ENCODE measurements around the gene TEX22. TPM values are rescaled to one million over a fixed set of nuclear protein-coding genes. Genes with fewer than 3 reads are reported as not detected.

Gene TEX22
- total RNA-seq, 2 experiments from 2014 or later: 0.99 to 2.4 TPM

- POLR2A ChIA-PET: no interaction called here
- CTCF ChIA-PET: no interaction called here
Observed at GRCh38 chr14:105425823-105426247, 27.5 kb downstream of the TEX22 start.

DNA sequence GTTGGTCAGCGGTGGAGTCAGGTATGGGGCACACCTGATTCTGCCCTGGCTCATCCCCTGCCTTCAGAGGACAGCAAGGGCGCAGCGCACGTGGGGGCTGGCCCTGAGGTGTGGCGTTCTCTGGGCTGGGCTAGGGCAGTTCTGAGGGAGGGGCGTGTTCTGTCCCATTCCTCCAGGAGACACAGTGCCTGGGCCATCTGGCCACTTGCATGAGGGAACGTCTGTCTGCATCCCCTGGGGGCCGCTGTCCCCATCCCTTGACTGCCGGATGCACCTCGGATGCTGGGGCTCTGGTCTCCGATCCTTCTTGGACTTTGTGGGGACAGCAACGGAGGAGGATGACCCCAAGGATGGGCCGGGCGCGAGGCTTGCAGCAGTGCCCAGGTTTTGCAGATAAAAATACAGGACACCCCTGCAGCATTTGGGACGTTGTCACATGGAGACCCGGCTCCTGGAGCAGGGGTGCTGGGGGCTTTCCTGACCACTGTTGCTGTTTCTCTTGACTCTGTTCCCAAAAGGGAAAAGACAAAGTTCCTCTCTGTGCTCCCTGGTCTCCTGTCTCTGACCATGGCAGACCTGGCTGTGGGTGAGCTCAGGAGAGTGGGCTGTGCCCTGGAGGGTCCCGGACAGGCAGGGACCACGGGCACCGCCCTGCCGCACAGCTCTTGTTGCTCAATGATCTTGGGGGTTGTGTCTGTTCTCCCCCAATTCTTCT is 28.2 kb downstream of the TEX22 start:
- ChIA-PET CTCF (no interaction called here), POLR2A (no interaction called here)

DNA sequence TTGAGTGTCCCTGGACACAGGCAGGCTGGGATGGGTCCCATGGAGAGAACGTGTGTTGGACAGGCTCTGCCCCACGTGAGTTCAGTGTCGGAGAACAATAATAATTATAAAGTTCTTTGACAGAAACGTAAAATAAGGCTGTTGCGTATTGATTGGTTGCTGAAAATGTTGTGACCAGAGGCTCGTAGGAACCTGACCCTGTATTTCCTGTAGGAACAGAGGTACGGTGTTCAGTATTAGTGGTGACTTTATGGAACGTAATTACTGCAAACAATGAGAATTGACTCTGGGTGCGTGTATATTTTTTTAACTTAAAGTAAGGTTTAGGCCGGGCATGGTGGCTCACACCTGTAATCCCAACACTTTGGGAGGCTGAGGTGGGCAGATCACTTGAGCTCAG is 29.1 kb downstream of the TEX22 start:
- POLR2A ChIA-PET: no interaction called here

DNA sequence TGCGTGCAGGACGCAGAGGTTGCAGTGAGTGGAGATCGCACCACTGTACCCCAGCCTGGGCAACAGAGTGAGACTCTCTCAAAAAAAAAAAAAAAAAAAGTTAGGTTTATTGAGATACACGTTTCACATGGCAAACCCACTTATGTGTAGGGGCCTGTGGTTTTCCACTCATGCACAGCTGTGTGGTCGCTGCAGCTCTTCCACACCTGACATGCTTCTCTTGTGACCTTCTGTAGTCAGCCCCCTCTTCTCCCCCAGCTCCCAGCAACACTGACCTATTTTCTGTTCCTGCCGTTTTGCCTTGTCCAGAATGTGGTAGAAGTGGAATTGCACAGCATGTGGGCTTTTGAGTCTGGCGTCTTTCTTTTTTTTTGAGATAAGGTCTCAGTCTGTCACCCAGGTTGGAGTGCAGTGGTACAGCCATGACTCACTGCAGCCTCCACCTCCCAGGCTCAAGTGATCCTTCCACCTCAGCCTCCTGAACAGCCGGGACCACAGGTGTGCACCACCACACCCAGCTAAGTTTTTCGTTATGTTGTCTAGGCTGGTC is 29.7 kb downstream of the TEX22 start:
- CTCF ChIA-PET: interaction anchor here (0.6 kb wide), 1 partner anchor 58 kb away, joined by 4 read pairs; no protein-coding TSS in a partner anchor
- POLR2A ChIA-PET: interaction anchor here (0.7 kb wide), 1 partner anchor 15 kb away, joined by 7 read pairs; no protein-coding TSS in a partner anchor

More for the DNA sequence above, 29.1 kb downstream of the TEX22 start:
- CTCF ChIA-PET: no interaction called here

DNA sequence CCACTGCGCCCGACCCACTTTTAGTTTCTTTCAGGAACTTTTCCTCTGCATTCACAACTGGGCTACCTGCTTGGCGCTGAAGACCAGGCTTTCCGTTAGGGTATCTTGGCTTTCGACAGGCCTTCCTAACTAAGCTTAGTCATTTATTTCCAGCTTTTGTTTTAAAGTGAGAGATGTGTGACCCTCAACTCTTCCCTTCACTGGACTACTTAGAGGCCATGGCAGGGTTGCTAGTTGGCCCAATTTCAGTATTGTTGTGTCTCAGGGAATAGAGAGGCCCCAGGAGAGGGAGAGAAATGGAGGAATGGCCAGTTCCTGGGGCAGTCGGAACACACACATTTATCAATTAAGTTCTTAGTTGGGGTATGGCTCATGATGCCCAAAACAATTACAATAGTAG is 31.7 kb downstream of the TEX22 start:
- POLR2A ChIA-PET: no interaction called here
- CTCF ChIA-PET: no interaction called here

GRCh38 chr14:105430565-105430964 is 32.2 kb downstream of the TEX22 start:
- ChIA-PET CTCF (no interaction called here), POLR2A (no interaction called here)

GRCh38 chr14:105431256-105431655 is 32.9 kb downstream of the TEX22 start:
- ChIA-PET POLR2A (no interaction called here), CTCF (no interaction called here)

GRCh38 chr14:105432657-105433056 is 34.3 kb downstream of the TEX22 start:
- ChIA-PET CTCF (no interaction called here), POLR2A (no interaction called here)

GRCh38 chr14:105433161-105433605 is 34.8 kb downstream of the TEX22 start:
- ChIA-PET CTCF (no interaction called here), POLR2A (no interaction called here)

- ChIA-PET POLR2A (no interaction called here), CTCF (interaction anchor here (1.1 kb wide), 1 partner anchor 44 kb away, joined by 3 read pairs; no protein-coding TSS in a partner anchor)
Observed at GRCh38 chr14:105436402-105436801, 38.1 kb downstream of the TEX22 start.

DNA sequence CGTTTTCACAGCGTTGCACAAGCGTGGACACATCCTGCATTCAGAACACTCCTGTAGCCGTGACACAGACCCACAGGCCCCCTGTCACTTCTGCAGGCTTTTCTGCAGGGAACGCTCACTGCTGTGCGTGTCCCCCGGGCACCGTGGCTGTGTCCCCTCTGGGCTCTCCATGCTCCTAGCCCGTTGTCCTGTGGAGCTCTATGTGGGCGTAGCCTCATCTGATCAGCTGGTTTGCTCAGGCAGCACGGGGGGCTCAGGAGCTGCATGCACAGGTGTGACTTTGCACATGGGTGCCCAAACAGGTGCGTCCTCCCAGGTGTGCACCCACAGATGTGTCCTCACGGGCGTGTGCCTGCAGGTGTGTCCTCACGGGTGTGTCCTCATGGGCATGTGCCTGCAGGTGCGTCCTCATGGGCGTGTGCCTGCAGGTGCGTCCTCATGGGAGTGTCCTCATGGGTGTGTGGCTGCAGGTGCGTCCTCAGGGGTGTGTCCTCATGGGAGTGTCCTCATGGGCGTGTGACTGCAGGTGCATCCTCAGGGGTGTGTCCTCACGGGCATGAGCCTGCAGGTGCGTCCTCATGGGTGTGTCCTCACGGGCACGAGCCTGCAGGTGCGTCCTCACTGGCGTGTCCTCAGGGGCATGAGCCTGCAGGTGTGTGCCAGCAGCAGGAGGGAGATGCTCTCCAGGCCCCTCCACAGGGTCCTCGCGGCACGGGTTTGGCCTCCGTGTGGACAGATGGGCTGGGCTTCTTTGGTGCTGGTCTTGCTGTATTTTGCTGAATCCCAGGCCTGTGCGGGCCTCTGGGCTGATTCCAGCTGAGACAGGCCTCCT is 38.8 kb downstream of the TEX22 start:
- POLR2A ChIA-PET: no interaction called here
- CTCF ChIA-PET: no interaction called here

DNA sequence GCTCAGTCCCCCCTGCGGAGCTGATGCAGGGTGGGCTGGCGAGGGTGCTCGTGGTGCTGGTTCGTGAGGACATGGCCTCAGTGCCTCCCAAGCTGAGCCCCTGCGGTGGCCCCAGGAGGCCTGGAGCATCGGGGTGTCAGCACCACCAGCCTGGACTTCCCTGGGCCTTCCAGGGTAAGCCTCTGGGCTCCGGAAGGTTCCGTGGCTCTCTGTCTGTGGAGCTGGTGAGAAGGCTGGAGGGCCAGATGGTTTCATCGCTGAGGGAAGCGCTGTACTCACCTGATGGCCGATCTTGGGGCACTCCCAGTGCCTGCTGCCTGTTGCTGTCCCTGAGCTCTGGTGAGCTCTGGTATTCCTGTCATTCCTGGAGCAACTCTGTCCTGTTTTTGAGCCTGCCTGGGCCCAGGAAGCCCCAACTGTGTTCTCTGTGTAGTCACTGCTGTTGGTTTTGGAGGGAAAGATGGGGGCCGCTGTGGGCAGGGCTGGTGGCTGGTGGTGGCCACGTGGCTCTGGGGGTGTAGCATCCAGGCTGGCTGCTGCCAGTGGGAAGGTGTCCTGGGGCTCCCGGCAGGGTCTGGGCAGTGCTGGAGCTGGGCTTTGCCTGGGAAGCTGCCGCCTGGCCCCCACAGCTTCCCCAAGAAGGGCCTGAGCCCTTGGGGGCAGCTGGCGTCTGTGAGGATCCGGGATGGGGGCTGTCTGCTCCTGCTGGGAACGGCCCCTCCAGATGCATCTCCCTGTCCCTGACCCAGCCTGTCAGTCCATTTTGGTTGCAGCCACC is 39.6 kb downstream of the TEX22 start:
- CTCF ChIA-PET: no interaction called here
- POLR2A ChIA-PET: no interaction called here

DNA sequence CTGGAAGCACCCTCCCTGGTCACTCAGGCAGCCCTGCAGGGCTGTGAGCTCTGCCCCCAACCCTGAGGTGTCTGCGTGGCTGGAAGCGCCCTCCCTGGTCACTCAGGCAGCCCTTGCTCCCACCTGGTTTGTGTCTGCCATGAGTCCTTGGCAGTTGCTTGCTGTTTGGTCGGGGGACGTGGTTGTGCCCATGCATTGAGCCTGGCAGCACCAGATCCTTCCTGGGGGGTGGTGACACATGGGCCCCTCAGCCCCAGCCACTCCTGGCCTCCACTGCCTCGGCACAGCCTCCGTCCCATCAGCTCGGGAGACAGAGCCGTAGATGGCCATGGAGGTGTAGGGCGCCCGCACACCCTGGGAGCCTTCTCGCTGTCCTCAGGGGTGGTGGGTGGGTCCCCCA is 40.8 kb downstream of the TEX22 start:
- ChIA-PET POLR2A (no interaction called here), CTCF (interaction anchor here (2.0 kb wide), 1 partner anchor 68 kb away, joined by 5 read pairs; no protein-coding TSS in a partner anchor)

DNA sequence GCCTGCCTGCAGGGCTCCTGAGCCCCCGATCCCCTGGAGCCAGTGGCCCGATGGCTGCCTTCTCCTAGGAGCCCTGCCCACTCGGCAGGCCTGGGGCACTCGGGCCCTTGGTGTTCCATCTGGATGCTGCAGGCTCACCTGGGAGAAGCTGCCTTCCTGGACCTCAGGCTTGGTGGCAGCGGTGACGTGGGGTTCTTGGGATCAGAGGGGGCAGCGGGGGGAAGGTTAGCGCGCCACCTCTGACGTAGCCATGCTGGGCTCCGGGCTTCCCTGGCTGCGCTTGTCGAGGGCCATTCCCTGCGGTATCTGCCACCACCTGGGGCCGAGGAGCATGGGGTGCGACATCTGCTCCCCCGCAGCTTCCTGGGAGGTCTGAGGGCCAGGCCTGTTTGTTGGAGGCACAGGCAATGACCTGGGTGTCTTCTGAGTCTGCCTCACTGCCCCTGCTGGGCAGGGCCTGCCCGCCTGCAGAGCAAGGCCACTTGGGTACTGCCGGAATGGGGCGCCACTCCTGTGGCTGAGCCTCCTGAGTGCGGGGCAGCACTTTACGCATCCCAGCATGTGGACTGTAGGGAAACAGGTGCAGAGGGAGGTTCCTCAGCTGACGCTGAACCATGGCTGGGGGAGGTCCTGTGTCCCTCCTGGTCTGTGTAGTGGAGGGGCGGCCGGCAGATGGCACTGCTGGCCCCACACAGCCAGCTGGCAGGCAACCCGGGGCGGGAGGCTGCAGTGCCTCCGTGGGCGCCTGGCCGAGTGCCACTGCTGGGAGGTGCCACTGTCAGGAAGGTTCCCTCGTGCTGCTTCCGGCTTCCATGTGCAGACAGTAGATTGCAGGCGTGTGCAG is 41.6 kb downstream of the TEX22 start:
- POLR2A ChIA-PET: no interaction called here

DNA sequence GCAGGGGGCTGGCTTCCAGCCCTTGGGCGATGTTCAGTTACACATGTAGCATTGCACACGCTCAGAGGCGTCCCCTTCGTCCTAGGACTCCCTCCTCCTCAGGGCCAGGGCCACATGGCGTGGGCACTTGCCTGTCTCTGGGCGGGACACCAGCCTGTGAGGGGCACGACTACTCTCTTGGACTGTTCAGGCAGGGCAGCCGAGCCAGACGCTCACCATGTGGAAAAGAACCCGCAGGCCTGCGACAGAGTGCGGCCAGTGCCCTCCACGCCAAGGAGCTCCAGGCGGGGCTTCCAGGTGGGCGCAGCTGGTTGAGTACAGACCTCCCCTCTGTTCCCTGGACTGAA is 42.2 kb downstream of the TEX22 start:
- POLR2A ChIA-PET: no interaction called here

More for the DNA sequence above, 41.6 kb downstream of the TEX22 start:
- CTCF ChIA-PET: interaction anchor here (1.3 to 2.0 kb wide), 2 partner anchors 41 to 69 kb away, joined by 3 to 5 read pairs; no protein-coding TSS in a partner anchor

DNA sequence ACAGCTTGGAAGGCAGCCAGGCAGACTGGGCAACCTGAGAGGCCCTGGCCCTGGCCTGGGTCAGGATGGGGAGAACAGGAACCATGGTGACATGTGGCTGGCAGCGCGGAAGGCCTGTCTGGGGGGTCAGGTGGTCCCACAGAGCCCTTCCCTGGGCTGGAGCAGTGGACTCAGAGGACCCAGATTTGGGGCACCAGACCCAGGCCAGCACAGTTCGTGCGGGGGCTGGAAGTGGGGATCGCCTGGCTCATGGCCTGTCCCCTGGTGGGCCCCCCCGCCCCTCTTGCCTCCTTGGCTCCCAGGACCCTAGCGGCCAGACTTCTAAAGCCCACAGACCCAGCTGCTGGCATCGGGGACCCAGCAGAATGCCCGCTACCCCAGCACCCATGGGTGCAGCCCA is 42.7 kb downstream of the TEX22 start:
- CTCF ChIA-PET: interaction anchor here (1.3 to 2.0 kb wide), 2 partner anchors 42 to 70 kb away, joined by 3 to 5 read pairs; no protein-coding TSS in a partner anchor
- POLR2A ChIA-PET: no interaction called here

More for the DNA sequence above, 42.2 kb downstream of the TEX22 start:
- CTCF ChIA-PET: interaction anchor here (1.3 to 2.0 kb wide), 2 partner anchors 42 to 70 kb away, joined by 3 to 5 read pairs; no protein-coding TSS in a partner anchor

- ChIA-PET POLR2A (no interaction called here), CTCF (no interaction called here)
Observed at GRCh38 chr14:105442125-105442524, 43.8 kb downstream of the TEX22 start.

DNA sequence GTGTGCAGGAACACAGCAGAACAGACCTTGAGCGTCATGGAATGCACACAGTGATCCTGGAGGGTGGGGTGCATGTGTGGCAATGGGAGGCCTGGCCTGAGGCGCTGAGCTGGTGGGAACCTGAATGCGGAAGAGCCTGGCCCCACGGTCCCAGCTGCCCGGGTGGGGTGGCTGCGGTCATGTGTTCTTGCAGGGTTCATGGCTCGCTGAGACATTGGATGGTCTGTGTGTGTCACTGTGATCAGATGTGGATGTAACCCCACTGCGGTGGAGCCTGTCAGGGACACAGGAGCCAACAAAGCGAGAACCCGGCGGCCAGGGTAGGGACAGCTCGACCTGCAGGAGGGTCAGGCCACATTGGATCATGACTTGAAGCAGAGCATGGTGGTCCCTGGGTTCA is 44.5 kb downstream of the TEX22 start:
- ChIA-PET POLR2A (no interaction called here), CTCF (no interaction called here)

DNA sequence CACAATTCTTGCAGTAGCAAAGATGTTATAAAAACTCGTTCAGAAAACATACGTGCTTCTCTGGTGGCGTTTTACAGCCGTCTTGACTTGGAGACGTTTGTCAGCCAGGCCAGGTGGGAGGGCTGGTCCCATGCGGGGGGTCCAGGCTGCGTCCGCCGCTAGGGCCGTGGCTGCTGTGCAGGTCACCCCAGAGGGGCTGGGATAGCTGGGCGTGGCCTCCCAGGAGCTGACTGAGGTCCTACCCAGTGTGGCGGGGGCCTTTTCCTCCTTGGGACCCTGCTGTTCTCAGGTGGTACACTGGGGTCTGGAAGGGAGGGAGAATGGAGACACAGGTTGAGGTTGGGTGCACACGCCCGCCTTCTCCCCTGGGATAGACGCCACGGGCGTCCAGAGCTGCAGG is 46.5 kb downstream of the TEX22 start:
- ChIA-PET POLR2A (no interaction called here), CTCF (interaction anchor here (1.4 kb wide), 1 partner anchor 10 kb away, joined by 3 read pairs; no protein-coding TSS in a partner anchor)

All from activated CD8-positive, alpha-beta memory T cell treated with anti-CD3 and anti-CD28 coated beads for 36 hours (primary cell).